DMS 273 (cell line): ENCODE measurements around the gene TBC1D2.

Experiments
- DNase-seq: peaks from one replicate; lab custom pipeline; 2025; ENCODE audit not compliant: unreplicated experiment; lab: John Stamatoyannopoulos, UW

Gene TBC1D2

DNA sequence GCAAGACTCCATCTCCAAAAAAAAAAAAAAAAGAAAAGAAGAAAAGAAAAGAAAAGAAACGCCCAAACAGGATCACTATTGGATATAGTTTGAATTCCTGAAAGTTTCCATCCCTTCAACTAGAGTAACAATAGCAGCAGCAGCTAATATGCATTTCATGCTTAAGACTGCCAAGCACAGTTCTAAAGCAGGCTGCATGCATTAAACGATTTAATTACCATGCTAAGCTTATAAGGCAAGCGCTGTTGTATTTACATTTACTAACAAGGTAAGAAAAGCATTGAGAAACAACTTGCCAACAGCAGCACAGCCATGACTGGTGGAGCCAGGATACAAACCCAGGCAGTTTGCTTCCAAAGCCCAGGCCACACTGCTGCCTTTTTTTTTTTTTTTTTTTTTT, 13.0 kb downstream of the TBC1D2 start:
- no peak for DNase-seq

GRCh38 chr9:98241357-98242300, 13.8 kb downstream of the TBC1D2 start:
- peak; percentile 13 for DNase-seq

DNA sequence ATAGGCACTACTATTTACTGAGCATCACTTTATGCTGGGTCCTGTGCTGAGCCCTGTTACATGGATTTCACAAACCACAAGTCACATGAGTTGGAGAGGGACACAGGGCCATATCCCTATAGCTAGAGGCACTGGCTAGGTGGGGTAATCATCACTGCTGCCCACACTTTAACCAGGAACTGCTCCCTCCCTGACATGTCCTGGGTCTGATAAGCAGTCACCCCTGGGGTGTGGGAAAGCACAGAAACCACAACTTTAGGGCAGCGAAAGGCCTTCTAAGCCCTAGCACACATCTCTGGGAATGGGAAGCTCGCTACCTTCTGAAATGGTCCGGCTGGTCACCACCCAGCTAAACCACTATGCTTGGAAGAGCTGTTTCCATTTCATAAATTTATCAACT, 15.0 kb downstream of the TBC1D2 start:
- no peak for DNase-seq

DNA sequence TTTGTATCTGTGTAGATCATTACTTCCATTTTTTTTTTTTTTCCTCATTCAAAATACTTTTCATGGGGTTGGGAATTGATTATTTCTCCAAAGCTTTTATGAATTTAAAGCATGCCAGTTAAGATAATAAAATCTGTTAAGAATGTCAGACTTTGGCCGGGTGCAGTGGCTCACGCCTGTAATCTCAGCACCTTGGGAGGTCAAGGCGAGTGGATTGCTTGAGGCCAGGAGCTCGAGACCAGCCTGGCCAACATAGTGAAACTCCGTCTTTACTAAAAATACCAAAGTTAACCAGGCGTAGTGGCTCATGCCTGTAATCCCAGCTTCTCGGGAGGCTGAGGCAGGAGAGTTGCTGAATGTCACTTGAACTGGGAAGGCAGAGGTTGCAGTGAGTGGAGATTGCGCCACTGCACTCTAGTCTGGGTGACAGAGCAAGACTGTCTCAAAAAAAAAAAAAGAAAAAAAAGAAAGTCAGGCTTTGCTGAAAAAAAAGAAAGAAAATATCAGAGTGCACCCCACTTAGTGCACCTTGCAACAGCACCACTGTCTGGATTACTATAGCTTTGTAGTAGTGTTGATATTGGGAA, 18.5 kb downstream of the TBC1D2 start:
- no peak for DNase-seq

DNA sequence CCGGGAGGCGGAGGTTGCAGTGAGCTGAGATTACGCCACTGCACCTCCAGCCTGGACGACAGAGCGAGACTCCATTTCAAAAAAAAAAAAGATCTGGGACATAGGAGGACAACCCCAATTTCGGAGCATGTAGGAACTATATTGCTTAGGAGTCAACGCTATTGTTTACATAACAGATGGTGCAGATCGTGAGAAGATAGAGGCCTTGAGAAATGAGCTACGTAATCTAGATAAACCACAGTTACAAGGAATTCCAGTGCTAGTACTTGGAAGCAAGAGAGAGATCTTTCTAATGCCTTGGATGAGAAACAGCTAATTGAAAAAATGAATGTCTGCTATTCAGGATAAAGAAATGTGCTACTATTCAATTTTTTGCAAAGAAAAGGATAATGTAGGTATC, 20.3 kb downstream of the TBC1D2 start:
- peak; percentile 18 for DNase-seq

GRCh38 chr9:98234245-98234825, 21.1 kb downstream of the TBC1D2 start:
- DNase-seq: no peak

DNA sequence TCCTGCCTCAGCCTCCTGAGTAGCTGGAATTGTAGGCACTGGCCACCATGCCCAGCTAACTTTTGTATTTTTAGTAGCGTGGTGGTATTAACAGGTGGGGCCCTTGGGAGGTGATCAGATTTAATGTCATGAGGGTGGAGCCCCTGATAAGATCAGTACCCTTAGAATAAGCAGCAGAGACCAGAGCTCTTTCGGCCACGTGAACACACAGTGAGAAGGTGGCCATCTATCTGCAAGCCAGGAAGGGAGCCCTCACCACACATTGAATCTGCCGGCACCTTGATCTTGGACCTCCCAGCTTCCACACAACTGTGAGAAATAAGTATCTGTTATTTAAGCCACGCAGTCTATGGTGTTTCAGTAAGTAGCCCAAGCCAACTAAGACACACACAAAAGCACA, 22.5 kb downstream of the TBC1D2 start:
- no peak for DNase-seq

GRCh38 chr9:98231770-98232478, 23.5 kb downstream of the TBC1D2 start:
- DNase-seq: no peak

- DNase-seq: no peak
These were observed 24.7 kb downstream of the TBC1D2 start for GRCh38 chr9:98230789-98231188.

GRCh38 chr9:98230304-98230703, 25.1 kb downstream of the TBC1D2 start:
- no peak for DNase-seq

DNA sequence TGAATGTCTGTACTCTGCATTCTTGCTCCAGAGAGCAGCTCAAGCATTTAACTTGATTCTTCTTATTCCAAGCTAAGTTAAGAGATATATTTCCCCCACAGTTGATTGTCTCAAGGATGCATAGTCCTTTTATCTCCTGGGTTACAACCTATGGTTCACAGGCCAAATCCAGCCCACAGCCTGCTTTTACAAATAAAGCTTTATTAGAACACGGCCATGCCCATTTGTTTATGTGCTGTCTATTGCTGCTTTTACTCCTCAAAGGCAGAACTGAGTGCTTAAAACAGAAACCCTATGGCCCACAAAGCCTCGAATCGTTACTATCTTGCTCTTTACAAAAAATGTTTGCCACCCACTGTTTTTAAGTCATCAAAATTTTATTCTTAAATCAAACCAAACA, 25.8 kb downstream of the TBC1D2 start:
- DNase-seq: no peak

DNA sequence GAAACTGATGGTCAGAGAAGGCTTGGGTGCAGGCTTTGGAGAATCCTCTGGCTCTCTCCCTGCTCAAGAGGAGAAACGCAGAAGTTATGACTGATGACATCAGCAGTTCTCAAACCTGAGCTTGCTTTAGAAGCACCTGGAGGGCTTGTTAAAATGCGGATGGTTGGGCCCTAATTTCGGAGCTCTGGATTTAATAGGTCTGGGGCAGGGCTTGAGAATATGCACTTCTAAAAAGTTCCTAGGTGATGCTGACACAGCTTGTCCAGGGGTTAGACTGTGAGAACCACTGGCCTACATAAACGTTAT, 26.4 kb downstream of the TBC1D2 start:
- DNase-seq: no peak

DNA sequence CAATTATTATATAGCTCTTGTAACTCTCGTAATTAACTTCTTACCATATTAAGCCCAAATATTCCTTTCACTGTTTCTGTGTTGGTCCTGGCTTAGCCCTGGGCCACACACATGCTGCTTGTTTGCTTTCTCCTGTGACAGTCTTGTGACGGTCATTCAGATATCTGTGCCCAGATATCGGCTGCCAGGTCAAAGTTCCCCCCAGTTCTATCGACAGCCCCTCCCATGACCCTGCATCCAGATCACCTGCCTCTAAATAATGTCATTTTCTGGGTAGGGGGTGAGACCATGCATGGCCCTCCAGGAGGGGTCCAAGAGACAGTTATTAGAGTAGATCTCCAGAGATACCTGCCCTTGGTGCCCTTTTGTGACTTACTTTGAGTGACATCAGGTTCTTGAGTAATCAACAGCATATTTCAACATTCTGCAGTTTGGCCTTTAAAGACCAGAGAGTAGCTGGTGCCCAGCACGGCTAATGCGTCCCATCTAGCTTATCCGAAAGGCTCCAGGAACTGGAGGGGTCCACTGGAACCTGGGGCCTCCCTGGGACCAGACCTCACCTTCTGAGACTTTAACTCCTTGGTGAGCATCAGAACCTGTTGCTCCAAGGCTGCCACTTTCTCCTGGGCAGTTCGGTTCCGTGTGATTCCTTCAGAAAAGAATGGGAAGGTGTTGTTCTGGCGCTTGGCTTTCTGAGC, 26.9 kb downstream of the TBC1D2 start:
- no peak for DNase-seq

- no peak for DNase-seq
These were observed 27.6 kb downstream of the TBC1D2 start for GRCh38 chr9:98227883-98228282.

DNA sequence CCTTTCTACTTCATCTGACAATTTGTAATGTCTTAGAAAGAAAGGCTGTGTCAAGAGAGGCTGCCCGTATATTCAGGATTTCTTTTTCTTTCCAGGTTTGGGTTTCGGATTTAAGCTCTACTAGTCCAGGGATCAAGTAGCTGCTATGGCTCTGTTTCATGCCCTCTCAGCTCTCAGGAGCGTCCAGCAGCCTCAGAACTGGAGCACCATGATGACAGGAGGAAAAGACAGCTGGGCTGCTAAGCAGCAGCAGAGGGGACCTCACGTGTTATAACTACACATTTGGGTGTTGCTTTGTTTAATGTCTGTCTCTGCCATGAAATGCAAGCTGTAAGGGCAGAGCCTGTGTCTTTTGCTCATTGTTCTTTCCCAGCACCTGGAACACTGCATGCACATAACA, 28.5 kb downstream of the TBC1D2 start:
- DNase-seq: peak; percentile 82

DNA sequence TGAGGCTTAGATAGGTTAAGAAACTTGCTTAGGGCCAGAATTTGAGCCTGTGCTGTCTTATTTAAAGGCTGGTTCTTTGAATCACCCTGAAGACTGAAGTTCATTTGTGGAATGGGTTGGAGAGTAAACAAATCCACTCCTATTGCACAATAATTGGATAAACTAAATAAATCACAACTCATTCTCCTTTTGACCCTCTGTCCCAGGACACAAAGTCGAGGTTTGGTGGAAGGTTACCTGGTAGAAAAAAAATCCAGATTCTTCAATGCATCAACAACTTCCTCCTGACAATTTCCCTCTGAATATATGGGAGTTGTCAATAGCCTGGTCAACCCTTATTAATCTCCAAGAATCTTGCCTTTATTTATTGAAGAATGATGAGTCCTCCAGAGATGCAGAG, 28.9 kb downstream of the TBC1D2 start:
- no peak for DNase-seq

DNA sequence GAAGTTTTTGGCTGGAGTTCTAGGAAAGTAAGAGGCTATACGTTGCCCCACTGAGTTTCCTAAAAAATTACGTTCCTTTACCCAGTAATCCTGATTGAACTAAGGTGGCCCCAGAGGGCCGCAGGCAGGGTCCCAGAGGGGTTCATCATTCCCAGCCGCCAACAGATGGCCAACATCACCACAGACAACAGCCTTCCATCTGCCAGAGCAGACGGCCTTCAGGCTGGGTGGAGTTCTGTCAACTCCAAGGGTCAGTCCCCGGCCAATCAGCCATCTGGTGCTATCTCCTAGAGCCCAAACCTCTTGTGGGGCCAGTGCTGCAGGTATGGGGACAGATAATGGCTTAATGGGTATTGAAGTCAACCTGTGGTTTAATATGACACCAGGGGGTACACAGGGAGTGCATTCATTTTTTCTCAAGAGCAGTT, 30.4 kb downstream of the TBC1D2 start:
- DNase-seq: peak; percentile 90

DNA sequence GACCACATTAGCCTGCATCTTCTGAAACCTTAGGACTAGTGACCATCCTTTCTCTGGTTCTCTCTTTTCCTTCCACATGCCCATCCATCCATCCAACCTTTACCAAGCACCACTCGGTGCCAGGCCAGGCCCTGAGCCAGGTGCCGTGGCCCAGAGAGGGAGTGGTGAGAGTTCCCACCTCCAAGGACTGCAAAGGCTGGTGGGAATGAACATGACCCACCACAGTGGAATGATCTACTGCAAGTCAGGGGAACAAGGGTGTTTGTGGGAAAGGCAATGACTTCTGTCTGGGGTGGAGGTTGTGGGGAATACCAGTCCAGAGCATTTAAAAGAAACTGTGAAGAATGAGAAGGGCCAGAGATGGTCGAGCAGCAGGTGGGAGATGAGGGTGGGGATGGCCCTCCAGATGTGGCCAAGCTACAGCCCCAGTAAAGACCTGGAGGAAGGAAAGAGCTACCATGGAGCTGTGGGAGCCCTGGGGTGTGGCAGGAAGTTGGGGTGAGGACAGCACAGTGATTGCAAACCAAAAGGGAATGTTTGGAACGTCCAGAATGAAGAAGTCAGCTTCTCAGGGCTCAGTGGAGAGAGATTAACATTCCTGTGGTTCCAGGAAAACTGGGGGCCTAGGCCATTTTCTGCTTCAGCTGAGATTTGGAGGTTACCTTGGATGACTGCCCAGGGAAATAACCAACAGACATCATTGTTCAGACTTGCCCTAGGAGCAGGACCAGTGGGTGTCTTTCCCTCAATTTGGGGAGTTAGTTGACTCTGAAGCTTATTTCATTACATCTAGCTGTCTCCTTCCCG, 32.4 kb downstream of the TBC1D2 start:
- peak; percentile 33 for DNase-seq

GRCh38 chr9:98220911-98221310, 34.5 kb downstream of the TBC1D2 start:
- no peak for DNase-seq

DNA sequence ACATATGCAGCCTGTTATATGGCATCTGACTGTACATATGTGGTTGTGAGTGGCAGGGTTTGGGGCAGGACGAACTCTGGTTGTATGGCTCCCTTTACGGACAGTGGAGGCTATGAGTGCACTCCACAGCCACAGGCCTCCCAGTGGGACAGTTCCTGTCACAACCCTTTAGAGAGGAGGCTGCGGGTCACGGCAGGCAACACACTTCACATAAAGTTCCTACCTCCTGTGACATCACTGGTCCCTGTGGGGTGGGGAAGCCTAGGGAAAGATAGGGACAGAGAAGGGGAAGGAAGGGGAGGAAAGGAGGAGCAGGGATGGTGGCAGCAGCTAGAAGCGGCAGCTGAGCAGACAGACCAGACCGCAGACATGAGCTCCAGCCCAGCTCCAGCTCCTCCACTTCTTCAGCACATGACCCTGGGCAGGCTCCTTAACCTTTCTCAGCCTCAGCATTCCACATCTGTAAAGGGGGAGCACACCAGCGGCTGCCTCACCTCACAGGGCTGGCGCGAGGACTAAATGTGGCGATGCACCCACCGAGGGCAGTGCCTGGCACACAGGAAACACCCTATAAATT, 35.6 kb downstream of the TBC1D2 start:
- no peak for DNase-seq
